Measurements from ENCODE around the gene GNMT.
"Not testable (repeated sequence)": the region's sequence is repeated elsewhere in the genome, so short reads cannot be mapped to it uniquely, and the experiment has no call there.

Gene GNMT

DNA sequence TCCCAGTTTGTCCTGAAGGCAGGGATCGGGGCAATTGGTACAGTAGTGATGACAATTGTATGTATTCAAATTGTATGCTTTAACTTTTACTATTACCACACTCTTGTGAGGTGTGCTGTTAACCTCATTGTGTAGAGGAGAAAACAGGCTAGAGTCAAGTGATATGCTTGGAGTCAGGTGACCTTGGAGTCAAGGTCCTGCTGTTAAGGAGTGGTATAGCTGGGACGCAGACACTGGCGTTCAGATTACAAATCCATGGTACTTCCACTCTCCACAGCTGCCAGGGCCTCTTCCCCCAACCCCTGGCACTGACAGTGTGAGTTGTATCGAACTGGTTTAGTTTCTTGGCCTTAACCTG, 20.8 kb upstream of the GNMT start:
- intact Hi-C loops (cut with DNase I), result no loop called here
- DNase-seq, result no peak

DNA sequence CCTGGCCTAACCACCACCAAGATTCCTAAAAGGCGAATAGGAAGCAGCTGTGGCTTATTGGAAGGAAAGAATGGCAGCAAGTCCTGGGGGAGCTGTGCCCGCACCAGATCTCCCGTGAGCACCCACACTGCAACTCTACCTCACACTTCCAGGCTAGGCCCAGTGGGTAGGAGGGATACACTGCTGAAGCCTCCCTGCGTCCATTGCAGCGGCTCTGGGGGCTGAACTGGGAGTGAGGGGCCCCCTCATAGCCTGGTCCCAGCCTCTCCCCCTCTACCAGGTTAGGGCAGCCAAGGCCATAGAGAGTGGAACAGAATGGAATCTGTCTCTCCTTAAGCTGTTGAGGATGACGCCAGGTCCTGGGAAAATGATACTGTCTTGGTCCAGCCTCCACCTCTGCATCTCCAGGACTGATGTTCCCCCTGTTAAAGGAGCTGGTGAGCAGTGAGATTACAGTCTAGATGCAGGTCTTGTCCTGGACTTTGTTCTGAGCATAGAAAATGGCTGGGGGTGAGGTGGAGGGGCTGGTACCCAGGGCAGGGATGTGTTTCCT, 20.0 kb upstream of the GNMT start:
- DNase-seq, result no peak
- intact Hi-C loops (cut with DNase I), result no loop called here

DNA sequence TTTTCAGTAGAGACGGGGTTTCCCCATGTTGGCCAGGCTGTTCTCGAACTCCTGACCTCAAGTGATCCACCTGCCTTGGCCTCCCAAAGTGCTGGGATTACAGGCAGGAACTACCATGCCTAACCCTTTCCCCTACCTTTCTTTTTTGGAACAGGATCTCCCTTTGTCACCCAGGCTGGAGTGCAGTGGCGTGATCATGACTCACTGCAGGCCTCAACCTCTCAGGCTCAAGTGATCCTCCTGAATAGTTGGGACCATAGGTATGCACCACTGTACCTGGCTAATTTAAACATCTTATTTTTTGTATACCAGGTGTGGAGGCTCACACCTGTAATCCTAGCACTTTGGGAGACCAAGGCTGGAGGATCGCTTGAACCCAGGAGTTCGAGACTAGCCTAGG, 19.2 kb upstream of the GNMT start:
- intact Hi-C loops (cut with DNase I); DNase-seq: not testable (repeated sequence)

DNA sequence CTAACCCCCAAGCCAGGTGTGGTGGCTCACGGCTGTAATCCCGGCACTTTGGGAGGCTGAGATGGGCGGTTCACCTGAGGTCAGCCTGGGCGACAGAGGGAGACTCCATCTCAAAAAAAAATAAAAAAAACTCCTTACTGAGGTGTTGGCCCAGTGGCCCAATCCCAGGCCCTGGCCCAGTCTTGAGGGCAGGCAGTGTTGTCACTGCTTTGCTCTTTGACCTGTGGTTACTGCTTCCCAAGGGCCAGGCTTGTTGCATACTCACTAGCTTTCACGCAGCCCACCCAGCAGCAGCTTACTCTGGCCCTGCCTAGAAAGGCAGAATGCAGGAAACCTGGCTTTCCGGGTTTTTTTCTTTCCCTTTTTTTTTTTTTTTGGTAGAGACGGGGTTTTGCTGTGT, 18.1 kb upstream of the GNMT start:
- intact Hi-C loops (cut with DNase I), result no loop called here
- DNase-seq, result no peak

DNA sequence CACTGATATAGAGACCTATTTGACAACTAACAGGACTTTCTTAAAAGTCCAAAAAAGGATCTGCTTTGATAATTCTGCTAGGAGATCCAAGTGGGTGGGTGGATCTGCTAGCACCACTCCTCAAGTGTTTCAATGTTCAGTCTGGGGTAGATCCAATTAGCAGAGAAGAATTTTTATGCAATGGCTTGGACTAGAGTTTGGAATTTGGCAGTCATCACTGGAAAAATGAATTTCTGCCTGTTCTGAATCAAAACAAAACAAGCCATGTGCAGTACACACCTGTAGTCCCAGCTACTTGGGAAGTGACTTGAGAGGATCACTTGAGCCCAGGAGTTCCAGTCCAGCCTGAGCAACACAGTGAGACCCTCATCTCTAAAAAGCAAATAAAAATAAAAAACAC, 12.6 kb upstream of the GNMT start:
- intact Hi-C loops (cut with DNase I), result no loop called here
- DNase-seq, result no peak

DNA sequence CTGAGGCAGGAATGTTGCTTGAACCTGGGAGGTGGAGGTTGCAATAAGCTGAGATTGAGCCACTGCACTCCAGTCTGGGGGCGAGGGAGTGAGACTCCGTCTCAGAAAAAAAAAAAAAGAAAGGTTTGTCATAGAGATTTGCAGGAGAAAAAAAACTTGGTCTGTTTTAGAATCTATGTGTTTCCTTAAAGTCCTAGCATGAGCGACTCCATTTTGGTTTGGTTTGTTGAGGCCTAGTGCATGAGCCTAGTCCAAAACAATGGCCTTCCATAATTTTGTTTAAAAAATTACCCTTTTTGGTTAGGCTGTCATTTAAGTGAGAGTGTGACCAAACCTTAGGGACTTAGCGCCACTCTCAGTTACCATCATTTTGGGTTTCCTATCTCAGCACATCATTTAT, 8.2 kb upstream of the GNMT start:
- no peak for DNase-seq
- intact Hi-C loops (cut with DNase I), result no loop called here

DNA sequence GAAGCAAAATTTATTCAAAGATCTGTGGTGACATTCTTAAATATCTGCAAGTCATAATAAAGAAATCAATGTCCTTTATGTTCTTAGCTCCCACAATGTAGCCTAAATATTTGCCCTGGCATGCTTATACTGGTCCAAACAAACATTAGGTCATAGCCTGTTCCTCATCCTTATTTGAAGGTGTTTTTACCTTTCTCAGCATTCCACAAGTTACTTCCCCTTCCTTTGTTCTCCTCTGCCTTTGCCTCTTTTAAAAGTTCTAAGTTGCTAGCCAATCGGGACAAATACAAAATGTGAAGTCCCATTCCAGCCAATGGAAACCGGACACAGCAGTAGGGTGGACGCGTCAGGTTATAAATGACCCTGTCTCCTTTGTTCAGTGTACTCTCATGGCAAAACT, 6.1 kb upstream of the GNMT start:
- DNase-seq; intact Hi-C loops (cut with DNase I): not testable (repeated sequence)

DNA sequence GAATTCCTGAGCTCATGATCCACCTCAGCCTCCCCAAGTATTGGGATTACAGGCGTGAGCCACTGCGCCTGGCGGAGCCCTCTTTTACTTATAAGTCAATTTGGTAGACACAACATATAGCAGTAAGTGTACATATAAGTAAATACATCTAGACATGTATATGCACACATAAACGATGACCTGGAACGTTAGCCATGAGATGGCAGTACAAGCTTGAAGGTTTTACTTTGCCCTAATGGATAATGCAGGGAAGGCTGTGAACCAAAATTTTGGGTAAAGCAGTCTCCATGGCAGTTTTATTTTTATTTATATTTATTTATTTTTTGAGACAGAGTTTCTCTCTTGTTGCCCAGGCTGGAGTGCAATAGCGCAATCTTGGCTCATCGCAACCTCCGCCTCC, 2.4 kb upstream of the GNMT start:
- DNase-seq, result no peak
- intact Hi-C loops (cut with DNase I), result no loop called here

DNA sequence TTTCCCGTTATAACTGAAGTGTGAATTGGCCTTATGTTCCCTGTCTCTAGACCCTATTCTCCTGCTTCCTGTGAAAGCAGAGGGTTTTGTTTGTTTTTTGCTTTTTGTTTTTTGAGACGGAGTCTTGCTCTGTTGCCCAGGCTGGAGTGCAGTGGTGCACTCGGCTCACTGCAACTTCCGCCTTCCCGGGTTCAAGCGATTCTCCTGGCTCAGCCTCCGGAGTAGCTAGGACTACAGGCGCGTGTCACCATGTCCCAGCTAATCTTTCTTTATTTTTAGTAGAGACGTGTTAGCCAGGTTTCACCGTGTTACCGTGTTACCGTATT, 674 bp upstream of the GNMT start:
- DNase-seq, result no peak
- intact Hi-C loops (cut with DNase I), result no loop called here

DNA sequence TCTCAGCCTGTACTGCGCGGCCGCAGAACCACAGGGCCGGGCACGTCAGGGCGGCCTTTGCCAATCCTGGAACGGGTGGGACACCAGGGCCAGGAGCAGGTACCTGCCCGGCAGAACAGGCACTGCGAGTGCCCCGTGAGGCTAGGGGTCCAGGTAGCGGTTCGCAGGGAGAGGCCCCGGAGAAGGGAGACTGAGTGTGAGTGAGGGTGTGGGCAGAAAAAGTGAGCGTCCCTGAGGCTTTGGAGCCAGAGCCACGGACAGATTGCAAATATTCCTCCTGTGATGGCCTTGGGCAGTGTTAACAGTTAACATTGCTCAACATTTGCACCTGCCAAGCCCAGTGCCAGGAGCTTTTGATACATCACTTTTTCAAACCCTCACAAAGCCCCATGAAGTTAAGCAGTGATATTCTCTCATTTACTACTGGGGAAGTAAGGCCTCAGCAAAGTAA, 491 bp downstream of the GNMT start:
- no peak for DNase-seq

DNA sequence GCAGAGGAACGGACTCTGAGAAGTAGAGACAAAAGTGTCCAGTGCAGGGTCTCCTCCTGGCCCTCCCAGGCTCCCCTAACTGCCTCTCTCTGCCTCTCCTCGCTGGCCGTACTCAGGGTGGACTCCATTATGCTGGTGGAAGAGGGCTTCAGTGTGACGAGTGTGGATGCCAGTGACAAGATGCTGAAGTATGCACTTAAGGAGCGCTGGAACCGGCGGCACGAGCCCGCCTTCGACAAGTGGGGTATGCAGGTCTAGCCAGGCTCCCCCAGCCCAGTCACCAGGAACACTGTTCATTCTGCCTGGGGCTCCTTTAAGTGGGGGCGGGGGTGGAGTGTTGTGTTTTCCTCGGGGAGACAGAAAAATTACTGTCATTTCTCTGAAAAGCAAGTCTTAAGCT, 1.5 kb downstream of the GNMT start:
- intact Hi-C loops (cut with DNase I), result no loop called here
- peak in 2 of 42 donors; percentile 13 to 24 for DNase-seq

More for the DNA sequence above, 491 bp downstream of the GNMT start:
- intact Hi-C loops (cut with DNase I), result no loop called here

DNA sequence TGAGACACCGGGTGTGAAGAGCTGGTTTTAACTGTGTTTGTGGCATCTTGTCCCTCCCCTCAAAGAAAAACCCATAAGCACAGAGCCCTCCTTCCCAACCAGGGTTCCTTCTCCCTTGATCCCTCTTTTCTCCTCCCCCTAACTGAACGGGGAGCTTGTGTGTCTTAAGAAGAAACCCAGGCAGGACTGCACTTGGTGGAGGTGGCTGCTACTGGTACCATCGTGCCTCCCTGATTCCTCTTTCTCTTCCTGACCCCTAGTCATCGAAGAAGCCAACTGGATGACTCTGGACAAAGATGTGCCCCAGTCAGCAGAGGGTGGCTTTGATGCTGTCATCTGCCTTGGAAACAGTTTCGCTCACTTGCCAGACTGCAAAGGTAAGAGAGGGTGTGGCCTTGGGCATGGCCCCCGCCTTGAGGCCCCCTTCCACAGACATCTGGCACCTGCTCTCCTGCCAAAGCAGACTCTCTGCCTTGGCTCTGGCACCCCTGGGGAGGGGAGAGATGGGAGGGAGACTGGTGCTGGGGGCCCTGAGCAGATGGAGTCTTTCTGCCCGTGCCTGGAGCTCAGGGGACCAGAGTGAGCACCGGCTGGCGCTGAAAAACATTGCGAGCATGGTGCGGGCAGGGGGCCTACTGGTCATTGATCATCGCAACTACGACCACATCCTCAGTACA, 2.1 kb downstream of the GNMT start:
- intact Hi-C loops (cut with DNase I), result no loop called here
- no peak for DNase-seq

DNA sequence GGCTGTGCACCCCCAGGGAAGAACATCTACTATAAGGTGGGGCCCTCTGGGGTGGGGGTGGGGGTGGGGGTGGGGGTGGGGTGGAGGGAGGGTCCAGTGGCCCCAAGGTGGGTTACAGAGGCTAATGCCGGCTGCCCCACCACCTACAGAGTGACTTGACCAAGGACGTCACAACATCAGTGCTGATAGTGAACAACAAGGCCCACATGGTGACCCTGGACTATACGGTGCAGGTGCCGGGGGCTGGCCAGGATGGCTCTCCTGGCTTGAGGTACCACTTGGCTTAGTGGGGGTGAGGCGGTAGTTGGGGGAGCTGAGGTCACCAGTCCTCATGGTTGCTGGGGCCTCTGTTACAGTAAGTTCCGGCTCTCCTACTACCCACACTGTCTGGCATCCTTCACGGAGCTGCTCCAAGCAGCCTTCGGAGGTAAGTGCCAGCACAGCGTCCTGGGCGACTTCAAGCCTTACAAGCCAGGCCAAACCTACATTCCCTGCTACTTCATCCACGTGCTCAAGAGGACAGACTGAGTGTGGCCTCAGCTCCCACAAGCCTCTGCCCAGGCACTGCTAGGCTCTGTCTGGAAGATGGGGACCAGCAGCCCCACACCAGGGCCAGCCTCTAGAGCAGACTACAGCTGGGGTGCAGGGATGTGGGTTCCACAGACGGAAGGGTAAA, 2.8 kb downstream of the GNMT start:
- DNase-seq, result no peak
- intact Hi-C loops (cut with DNase I), result no loop called here

DNA sequence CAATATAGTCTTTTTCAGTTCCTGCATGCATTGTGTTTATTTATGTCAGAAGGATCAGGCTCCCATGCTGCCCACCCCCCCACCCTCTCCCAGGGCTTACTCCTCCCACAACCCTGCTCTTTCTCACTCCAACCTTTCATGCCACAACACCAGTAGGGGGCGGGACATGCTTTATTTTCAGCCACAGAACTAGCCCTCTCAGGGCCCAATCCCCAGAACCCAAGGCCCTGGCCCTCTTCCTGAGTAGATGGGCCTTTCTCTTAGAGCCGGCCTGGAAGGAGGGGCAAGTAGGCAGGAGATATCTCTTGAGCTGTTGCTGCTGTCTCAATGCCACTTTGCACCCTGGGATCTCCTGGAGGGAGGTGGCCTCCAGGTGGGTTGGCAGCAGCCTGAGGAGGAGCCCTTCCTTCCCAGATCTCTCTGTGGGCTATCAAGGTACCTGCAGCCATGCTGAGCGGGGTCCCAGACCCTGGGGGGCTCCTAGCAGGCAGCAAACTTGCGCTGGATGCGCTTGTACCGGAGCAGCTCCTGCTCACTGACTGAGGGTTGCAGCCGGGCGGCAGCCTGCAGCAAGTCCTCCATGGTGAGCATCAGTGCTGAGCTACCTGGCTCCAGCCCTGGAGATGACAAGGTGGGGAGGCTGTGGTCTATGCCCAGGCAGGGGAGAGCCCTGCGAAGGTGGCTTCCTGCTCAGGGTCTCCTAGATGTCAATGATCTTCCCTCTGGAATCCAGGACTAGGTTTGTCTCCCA, 3.5 kb downstream of the GNMT start:
- intact Hi-C loops (cut with DNase I), result no loop called here
- peak in 10 of 42 donors; percentile 14 to 57 (median 41) for DNase-seq

DNA sequence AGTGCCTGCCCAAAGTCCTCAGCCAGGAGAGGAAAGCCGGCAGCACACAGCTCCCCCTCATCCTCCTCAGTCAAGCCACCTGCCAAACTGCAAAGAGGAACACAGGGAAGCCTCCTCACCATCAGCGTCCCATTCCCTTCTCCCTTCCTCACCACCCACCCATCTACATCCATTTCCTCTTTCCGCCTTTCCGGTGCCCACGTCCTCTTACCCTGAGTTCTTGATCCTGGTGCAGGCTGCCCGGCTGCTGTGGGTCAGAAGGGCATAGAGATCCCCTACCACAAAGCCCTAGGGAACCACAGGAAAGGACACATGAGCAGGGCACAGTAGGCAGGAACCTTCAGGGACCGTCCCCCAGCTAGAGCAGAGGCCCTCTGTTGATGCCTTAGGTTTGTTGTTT, 6.0 kb downstream of the GNMT start:
- no peak for DNase-seq
- intact Hi-C loops (cut with DNase I), result no loop called here

DNA sequence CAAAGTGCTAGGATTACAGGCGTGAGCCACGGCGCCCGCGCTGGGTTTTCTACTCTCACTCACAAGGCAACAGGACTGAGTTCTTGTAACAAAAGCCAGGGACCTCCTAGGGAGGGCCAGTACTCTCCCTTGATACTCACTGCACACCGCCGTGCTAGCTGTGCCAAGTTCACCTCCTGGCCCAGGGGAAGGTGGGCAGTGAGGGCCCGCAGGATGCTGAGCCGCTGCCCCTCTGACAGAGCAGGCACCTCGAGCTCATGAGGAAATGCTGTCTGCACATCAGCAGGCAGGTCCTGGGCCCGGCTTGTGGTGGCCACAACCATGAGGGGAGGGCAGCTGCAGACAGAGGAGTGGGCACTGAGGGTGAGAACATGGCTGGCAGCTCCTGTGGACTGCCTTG, 6.7 kb downstream of the GNMT start:
- DNase-seq, result no peak
- intact Hi-C loops (cut with DNase I), result no loop called here

DNA sequence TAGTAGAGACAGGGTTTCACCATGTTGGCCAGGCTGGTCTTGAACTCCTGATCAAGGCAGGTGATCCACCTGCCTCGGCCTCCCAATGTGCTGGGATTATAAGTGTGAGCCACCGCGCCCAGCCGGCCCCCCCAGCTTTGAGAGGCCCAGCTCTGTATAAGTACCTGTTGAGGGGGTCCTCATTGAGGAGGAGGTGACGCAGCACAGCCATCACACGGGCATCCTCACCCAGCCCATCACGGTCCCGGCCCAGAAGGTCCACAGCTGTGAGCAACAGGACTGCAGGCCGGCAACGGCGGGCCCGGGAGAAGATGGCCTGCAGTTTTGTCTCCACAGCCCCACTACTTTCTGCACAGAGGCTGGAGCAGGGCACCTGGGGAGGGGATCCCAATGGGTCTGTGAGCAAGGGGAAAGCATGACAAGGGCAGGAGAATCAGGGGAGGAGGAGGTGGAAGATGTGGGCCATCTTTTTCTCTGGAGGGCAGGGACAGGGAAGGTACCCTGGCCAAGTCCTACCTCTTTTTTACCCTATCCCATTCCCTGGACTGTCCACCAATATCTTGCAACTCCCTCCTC, 7.7 kb downstream of the GNMT start:
- intact Hi-C loops (cut with DNase I), result no loop called here
- no peak for DNase-seq

DNA sequence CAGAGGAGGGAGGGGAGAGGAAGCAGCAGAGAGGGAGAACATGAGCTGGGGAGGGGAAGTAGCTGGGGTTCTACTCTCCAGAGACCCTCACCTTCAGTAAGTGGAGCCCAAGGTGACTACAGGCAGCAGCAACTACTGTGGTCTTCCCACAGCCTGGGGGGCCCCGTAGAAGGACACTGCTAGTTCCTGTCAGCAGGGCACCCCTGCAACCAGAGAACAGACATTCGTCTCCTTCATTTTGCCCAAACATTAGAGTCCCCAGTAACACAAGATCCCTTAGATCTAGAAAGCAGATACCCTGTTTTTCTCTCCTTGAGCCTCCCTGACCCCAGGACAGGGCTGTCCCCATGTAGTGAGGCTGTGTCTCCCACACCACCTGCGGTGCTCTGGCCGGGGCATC, 8.2 kb downstream of the GNMT start:
- no peak for DNase-seq
- intact Hi-C loops (cut with DNase I), result no loop called here

DNA sequence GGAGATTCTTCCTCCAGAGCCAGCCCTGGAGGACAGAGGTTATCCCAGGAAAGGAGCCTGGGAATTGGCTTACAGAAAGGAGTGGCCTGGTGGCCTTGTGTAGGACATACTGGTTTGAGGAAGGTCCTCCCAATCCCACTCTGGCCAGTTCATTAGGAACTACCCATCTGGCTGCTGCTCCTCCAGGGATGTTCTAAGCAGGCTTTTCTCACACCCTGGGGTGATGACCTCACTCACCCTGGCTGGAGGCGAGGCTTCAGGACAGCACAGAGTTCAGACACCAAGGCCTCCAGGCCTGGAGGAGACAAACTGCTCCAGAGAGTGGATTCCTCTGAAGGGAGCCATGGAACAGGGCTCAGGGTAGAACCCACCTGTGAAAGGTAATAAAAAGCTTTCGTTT, 8.9 kb downstream of the GNMT start:
- no peak for DNase-seq
- intact Hi-C loops (cut with DNase I), result no loop called here

DNA sequence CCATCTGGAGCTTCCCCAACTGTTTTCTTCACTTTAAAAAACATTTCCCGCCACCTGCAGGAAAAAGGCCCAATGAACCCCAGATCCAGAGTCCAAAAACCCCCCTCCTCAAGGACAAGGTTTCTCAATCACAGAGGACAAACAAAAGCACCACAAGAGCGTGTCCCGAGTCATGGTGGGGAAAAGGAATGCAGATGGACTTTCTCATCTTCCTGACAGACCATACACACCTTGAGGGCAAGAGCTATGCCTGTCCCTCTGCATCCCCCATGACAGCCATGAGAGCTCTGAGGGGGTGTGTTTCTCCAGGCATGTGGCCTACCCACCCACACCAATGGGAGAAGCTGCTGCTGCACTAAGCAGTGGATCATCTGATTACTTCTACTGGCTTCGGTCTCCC, 9.4 kb downstream of the GNMT start:
- DNase-seq, result peak in 16 of 42 donors; percentile 25 to 66 (median 48)
- intact Hi-C loops (cut with DNase I), result no loop called here
